ENCODE measurements around the gene DDA1.

DNA sequence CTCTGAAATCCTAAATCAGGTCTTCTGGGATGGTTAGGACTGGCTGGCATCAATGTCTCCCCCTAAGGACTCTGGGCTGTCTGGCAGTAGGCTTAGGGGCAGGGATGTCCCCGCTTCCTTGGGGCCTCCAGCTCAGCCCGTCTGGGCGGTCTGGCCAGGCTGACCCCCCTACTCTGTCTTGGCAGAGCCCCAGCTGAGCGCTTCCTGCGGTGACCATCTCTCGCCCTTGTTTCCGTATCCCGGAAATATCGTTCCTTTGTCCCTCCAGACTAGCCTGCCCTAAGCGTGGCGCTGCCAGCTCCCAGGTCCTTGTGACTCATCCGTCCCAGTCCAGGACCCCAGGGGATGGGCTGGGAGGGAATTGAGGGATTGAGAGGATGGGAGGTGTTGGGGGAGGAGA, 39.3 kb downstream of the DDA1 start:
- no peak for TF ChIP-seq TAF1 (IDR thresholded peaks at IDR 0.05; ENCODE audit: borderline replicate concordance, insufficient read depth, low read length)
- 0 out of 2 replicates have a peak, but pooled peaks have one; percentile 39 for TF ChIP-seq POLR2AphosphoS5 (IDR thresholded peaks at IDR 0.05; ENCODE audit: low read depth, low read length)
- TF ChIP-seq REST (IDR thresholded peaks at IDR 0.05; ENCODE audit: insufficient read depth in 1 of 2, low read depth in 2 of 2, low read length in 2 of 2) = no peak; a peak in 1 of 4 replicates

All from PFSK-1 (cell line).